ENCODE data around the gene LCOR.

GRCh38 chr10:97006364-97006763 lies 174.3 kb downstream of the LCOR start:
- TF ChIP-seq, protein P1, sequence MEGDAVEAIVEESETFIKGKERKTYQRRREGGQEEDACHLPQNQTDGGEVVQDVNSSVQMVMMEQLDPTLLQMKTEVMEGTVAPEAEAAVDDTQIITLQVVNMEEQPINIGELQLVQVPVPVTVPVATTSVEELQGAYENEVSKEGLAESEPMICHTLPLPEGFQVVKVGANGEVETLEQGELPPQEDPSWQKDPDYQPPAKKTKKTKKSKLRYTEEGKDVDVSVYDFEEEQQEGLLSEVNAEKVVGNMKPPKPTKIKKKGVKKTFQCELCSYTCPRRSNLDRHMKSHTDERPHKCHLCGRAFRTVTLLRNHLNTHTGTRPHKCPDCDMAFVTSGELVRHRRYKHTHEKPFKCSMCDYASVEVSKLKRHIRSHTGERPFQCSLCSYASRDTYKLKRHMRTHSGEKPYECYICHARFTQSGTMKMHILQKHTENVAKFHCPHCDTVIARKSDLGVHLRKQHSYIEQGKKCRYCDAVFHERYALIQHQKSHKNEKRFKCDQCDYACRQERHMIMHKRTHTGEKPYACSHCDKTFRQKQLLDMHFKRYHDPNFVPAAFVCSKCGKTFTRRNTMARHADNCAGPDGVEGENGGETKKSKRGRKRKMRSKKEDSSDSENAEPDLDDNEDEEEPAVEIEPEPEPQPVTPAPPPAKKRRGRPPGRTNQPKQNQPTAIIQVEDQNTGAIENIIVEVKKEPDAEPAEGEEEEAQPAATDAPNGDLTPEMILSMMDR (conservative IDR thresholded peaks at IDR 0.05; ENCODE audit: low read depth, low read length): no peak
- TF ChIP-seq EZH2phosphoT487 (IDR thresholded peaks at IDR 0.05; ENCODE audit: borderline replicate concordance, low read length): no peak
- no peak for TF ChIP-seq EZH2 (IDR thresholded peaks at IDR 0.05; ENCODE audit: low read length, unreplicated experiment)

All from PC-3 (cell line).